Measurements from ENCODE around the gene PRKD2.

The PRKD2 gene

GRCh38 chr19:46710687-46711086 lies 6.2 kb downstream of the PRKD2 start:
- DNase-seq (ENCODE audit: low read depth, low spot score) = no peak

GRCh38 chr19:46704379-46705076 lies 12.4 kb downstream of the PRKD2 start:
- DNase-seq (ENCODE audit: low read depth, low spot score) = peak; percentile 78

- no peak for DNase-seq (ENCODE audit: low read depth, low spot score)
Measured at GRCh38 chr19:46700704-46701103, 16.2 kb downstream of the PRKD2 start.

DNA sequence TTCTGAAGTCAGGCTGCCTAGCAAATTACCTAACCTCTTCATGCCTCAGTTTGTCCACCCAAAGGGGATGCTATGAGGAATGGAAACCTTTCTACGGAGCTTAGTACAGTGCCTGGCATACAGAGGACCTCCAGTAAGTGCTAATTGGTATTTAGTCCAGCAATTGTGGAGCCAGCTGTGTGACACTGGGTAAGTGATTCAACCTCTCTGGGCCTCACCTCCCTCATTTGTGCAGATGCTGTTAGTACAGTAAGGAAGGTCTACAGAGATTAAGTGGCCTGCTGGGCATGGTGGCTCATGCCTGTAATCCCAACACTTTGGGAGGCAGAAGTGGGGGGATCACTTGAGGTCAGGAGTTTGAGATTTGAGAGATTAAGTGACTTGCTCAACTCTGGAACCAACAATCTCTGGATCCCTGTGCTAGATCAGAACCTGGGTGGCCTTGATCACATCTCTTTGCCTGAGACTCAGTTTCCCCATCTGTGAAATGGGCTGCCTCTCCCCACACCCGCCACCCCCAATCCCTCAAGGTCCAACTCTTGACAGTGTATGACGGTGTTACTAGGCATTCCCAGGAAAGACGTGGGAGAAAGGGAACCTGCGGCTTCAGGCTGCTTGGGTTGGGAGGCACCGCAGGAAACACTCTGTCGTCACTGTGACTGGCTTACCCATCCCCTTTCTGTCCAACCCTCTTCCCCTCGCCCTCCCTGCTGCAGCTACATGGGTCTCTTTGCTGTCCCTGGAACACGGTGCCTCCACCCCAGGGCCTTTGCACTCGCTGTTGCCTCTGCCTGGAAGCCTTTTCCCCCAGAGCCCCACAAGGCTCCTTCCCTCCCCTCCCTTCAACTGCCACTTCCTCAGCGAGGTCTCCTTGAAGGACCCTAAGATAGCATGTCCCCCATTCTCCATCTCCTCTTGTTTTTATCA lies 18.3 kb downstream of the PRKD2 start:
- DNase-seq (ENCODE audit: low read depth, low spot score) = no peak

- DNase-seq (ENCODE audit: low read depth, low spot score) = no peak
Measured at GRCh38 chr19:46697204-46697960, 19.5 kb downstream of the PRKD2 start.

DNA sequence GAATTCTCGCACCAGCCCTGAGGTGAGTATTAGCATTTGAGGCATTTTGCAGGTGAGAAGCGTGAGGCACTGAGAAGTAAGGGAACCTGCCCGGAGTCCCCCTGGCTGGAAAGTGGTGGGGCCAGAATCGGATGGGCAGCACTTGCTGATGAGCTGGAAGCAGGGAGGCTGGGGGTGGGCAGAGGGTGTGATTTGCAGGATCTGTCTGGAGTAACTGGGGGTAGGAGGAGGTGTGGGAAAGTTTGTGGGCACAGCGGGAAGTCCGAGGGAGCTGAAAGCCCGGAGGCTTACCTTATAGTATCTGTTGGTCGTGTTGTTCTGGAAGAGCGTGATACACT lies 20.1 kb downstream of the PRKD2 start:
- DNase-seq (ENCODE audit: low read depth, low spot score) = no peak

GRCh38 chr19:46696052-46696451 lies 20.9 kb downstream of the PRKD2 start:
- no peak for DNase-seq (ENCODE audit: low read depth, low spot score)

- DNase-seq (ENCODE audit: low read depth, low spot score) = no peak
Measured at GRCh38 chr19:46693760-46694159, 23.2 kb downstream of the PRKD2 start.

GRCh38 chr19:46692918-46693722 lies 23.8 kb downstream of the PRKD2 start:
- DNase-seq (ENCODE audit: low read depth, low spot score) = no peak

GRCh38 chr19:46691948-46692347 lies 25.0 kb downstream of the PRKD2 start:
- no peak for DNase-seq (ENCODE audit: low read depth, low spot score)

GRCh38 chr19:46691104-46691503 lies 25.8 kb downstream of the PRKD2 start:
- DNase-seq (ENCODE audit: low read depth, low spot score) = no peak

GRCh38 chr19:46689358-46689757 lies 27.6 kb downstream of the PRKD2 start:
- no peak for DNase-seq (ENCODE audit: low read depth, low spot score)

- no peak for DNase-seq (ENCODE audit: low read depth, low spot score)
Measured at GRCh38 chr19:46687438-46688145, 29.3 kb downstream of the PRKD2 start.

DNA sequence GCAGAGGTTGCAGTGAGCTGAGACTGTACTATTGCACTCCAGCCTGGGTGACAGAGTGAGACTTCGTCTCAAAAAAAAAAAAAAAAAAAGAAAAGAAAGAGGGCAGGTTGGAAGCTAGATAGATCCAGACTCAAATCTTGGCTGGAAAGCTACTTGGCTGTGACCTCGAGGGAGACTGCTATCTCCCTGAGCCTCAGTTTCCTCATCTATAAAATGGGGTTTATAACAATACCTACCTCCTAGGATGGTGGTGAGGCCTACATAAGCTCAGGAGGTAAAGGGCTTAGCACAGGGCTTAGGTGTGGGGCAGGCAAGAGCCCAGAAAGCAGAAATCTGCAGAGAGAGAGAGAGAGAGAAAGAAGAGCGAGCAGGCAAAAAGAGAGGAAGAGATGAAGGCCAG lies 31.7 kb downstream of the PRKD2 start:
- DNase-seq (ENCODE audit: low read depth, low spot score) = no peak

DNA sequence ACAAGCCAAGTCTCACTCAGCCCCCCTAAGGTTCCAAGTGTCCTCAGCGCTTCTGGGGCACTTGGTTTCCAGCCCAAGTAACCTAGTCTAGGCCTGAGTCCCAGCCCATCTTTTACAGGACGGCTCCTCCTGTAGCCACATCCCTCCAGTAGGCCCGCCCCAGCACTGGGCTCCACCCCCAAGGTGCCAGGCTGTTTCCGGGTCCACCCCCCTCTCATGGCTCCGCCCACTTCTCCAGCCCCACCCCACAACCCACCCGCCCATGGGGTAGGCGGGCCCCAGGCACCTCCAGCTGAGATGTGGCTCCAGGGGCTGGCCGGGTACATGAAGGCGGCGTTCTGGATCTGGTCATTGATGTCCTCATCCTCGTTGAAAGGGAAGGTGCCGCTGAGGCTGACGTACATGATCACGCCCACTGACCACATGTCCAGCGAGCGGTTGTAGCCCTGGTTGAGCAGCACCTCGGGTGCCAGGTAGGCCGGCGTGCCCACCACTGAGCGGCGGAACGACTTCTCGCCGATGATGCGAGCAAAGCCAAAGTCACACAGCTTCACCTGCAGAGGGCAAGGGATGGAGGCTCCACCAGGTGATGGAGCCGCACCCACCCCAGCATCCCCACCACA lies 38.7 kb downstream of the PRKD2 start:
- DNase-seq (ENCODE audit: low read depth, low spot score) = no peak

GRCh38 chr19:46674416-46675178 lies 42.3 kb downstream of the PRKD2 start:
- no peak for DNase-seq (ENCODE audit: low read depth, low spot score)

GRCh38 chr19:46670813-46671212 lies 46.1 kb downstream of the PRKD2 start:
- no peak for DNase-seq (ENCODE audit: low read depth, low spot score)

DNA sequence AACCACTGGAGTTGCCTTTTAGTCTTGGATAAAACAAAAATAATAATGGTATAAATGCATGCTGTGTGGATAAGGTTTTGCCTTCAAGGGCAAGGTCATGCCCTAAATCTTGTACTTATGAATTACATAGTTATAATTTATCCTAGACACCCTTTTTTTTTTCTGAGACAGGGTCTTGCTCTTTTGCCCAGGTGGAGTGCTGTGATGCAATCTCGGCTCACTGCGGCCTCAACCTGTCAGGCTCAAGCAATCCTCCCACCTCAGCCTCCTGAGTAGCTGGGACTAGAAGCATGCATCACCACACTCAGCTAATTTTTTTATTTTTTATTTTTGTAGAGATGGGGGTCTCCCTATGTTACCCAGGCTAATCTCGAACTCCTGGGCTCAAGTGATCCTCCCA lies 48.3 kb downstream of the PRKD2 start:
- no peak for DNase-seq (ENCODE audit: low read depth, low spot score)

DNA sequence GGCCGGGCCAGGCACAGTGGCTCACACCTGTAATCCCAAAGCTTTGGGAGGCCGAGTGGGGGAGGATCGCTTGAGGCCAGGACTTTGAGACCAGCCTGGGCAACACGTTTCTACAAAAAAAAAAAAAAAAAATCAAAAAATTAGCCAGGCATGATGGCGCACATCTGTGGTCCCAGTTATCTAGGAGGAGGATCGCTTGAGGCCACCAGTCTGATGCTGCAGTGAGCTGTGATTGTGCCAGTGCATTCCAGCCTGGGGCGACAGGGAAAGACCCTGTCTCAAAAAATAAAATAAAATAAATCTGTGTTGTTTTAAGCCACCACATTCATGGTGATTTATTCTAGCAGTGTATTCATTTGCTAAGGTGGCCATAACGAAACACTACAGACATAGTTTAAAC lies 51.8 kb downstream of the PRKD2 start:
- no peak for DNase-seq (ENCODE audit: low read depth, low spot score)
